Activated T-cell treated with anti-CD3 and anti-CD28 coated beads, Interleukin-2, amount 50 U/mL, for 48 hours (primary cell): ENCODE results near the gene MICALL2.

Experiments used
- DNase-seq, 2 experiments: peaks; one replicate each; pipeline ENCODE4 v3.0.0-alpha.2; 2020

Gene MICALL2

GRCh38 chr7:1388021-1388702, 71.1 kb downstream of the MICALL2 start:
- no peak for DNase-seq

GRCh38 chr7:1387261-1387660, 72.0 kb downstream of the MICALL2 start:
- DNase-seq, result no peak

GRCh38 chr7:1386623-1387220, 72.5 kb downstream of the MICALL2 start:
- no peak for DNase-seq

DNA sequence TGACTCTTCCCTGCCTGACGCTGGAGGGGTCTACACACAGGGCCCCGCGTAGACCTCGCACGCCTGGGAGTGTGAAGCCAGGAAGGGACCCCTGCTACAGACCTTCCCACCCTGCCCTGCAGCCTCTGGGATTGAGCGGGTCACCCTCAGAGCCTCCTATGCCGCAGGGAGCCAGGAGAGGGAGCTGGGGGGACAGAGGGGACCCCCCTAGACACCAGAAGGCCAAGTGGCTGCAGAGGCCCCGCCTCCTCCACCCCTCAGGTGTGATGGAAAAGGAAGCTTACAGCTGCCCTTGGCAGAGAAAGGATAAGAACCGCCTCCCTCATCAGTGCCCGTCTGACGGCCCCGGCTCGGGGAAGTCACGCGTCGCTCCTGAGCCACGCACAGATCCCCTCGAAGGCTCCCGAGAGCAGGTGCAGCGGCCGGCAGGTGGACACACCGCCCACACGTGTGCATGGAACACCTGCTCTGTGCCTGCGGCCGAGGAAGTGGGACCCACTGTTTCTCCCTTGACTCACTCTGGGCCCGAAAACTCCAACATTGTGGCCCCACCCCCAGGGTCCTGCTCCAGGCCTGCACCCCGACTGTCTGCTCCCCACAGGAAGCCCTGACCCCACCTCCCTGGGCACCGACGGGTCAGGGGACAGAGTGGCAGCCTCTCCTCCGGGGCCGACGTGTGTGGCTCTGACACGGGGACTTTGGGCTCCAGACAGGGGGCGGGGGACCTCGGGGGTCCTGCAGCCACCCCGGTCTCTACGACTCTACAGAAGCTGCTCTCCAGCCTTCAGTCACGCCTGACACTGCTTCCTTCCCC, 73.3 kb downstream of the MICALL2 start:
- DNase-seq, result no peak

DNA sequence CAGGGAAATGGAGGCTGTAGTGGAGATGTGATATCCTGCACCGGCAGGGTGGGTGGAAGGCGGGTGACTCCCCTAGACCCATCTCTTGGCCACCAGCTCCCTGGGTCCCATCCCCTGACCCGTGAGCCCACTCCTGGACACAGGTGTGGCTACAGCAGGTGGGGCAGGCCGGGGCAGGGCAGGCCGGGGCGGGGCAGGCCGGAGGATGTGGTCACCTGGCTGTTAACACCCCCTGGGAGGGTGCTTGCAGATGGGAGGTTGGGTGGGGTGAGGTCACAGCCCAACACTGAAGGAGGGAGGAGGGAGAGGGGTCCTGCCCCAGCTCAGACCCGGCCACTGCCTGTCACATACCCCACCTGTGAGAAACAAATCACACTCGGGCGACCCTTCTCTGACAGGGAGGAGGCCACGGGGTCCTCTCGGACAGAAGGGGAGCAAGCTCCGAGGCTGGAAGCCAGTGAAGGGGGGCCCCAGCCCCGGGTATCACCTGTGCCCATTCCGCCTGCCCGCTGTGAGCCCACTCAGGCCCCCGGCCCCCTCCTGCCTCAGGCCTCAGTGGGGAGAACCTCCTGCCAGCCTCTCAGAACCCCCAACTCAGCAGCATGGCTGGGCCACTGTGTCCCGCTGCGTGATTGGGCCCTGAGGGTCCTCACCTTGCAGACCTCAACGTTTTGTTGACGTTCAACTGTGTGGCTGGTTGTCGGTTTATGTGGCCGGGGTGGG, 74.0 kb downstream of the MICALL2 start:
- DNase-seq, result no peak
